Activated CD4-positive, alpha-beta T cell treated with anti-CD3 and anti-CD28 coated beads for 4 hours (primary cell): ENCODE measurements around the gene MAPKAPK2.

Experiments used
- DNase-seq, 2 donors: peaks; one replicate each; pipeline ENCODE4 v3.0.0-alpha.2; 2020

Gene MAPKAPK2

DNA sequence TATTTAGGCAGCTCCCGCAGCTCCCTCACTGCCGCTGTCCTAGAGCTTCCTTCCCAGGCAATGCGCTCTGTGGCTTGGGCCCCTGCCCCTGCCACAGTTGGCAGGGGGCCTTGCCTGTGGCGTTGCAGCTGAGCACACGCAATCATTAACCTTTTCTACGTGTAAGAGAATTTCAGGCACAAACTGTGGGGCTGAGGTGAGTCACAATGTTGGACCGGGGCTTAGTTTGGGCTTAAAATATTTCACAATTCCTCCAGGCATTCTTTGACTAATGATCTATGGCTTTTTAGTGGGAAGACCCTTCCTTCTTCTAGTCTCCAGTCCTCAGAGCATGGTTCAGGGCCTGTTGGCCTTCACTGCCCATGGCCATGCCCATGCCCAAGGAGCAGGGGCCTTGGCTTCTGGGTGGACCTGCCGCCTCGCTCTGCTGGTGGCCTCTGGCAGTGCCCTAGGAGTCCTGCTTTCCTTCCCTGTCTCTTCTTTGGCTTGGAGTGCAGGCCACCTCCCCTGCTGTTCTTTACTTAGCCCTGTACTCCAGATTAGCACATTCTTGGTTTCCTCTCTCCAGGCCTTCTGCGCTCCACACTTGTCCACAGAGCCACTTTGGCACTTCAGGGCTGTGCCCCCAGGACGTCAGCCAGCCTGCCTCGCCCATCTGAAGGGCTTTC is 39.2 kb downstream of the MAPKAPK2 start:
- DNase-seq, result no peak

DNA sequence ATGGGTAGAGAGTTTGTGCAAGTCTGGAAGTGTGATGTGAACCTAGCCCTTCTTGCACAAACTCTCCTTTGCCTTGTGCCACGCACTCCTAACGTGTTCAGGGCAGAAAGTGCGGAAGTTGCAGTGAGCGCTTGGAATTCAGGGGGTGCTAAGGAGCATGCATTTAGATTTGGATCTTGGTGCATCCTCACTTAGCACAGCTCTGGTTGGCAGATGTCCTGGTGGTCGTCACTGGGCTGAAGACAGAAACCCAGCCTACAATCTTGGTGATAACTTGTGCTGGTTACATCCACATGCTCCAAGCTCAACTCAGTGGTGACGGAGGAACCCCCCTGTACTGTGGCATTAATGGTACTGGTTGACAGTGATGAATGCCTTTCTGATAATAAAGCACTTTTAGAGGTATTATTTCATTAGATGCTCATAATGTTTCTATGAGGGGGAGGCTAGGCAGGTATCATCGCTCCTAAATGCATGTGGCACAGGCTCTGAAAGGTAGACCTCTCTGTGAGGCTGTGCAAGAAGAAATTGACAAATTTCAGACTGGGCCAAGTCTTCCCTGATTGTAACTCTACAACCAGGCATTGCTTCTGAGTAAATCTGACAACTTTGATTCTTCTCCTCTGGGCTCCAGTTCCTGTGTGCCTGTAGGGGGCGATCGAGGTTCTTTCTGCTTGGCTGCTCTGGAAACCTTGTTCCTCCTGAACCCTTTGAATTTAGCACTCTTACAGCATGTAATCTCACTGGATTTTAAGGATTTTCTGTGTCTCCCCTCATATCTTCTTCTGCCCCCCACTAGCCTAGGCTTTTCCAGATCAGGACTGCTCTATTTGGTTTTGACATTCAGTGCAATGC is 40.6 kb downstream of the MAPKAPK2 start:
- DNase-seq, result peak; percentile 57 to 65

DNA sequence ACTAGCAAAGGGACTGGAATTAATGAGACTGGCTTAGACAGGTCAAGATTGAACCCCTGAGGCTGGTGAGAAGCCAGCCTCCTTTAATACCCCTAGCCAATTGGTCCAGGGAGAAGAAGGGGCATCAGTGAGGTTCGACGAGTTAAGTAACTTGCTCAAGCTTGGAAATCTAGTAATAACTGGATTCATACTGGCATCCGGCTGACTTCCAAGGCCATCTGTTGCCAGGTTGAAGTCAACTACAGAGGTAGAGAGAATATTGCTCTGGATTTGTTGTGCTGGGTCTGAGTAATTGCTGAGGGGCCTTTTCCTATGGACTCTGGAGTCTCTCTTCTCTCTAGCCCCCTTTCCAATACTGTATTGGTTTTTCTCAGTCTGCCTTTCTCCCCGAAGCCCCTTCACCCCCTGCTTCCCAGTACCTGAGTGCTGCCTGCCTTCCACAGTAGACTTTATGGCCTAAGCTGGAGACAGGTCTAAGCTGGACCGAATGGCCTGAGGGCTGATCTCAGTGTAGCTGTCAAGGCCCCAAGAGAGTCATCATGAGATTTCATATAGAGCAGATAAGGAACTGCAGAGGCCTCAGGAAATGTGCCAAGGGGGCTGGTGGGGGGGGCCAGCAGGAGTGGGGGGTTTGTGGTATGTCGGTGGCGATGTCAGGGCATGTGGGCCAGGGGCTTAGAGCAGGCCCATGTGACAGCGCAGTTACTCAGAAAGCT is 43.4 kb downstream of the MAPKAPK2 start:
- no peak for DNase-seq

DNA sequence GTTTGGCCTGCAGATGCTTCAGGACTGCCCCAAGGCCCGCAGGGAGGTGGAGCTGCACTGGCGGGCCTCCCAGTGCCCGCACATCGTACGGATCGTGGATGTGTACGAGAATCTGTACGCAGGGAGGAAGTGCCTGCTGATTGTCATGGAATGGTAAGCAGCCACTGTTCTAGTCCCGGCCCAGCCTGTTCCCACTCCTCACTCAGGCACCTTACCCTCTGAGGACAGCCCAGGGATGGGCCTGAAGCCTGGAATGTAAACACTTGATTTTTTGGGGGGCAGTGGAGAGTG is 43.9 kb downstream of the MAPKAPK2 start:
- DNase-seq, result no peak

DNA sequence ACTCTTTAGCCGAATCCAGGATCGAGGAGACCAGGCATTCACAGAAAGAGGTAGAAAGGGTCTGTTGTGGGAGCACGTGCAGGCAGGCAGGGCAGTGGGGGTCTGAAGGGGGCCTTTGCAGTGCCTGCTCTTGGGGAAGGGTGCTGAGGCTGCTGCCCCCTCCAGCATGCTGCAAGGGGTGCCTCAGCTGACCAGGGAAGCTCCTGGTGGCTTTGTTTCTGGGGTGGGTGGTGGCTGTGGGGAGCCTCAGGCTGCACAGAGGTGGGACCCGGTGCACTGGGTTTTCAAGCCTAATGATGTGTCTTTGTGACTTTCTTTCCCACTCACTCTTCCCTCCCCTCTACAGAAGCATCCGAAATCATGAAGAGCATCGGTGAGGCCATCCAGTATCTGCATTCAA is 44.3 kb downstream of the MAPKAPK2 start:
- no peak for DNase-seq

DNA sequence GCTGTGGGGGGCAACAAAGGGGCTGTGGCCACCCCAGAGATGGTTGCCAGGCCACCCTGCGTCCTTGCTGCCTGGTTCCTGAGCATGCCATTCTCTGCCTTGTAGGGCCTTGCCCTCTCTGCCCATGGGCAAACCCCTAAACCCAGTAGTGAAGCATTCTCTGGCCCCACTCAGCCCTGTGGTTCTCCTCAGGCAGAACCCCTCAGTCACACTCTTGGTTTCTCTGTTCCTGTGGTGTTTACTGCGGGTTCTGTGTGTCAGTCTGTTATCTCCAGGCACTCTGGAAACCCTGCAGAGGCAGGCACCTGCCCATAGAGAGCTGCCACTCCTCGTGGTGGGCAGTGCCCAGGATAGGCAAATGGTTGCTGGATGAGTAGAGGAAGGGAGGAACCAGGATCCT is 44.8 kb downstream of the MAPKAPK2 start:
- no peak for DNase-seq

DNA sequence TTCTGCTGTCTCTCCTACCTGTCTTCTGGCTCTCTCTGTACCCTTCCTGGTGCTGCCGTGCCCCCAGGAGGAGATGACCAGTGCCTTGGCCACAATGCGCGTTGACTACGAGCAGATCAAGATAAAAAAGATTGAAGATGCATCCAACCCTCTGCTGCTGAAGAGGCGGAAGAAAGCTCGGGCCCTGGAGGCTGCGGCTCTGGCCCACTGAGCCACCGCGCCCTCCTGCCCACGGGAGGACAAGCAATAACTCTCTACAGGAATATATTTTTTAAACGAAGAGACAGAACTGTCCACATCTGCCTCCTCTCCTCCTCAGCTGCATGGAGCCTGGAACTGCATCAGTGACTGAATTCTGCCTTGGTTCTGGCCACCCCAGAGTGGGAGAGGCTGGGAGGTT is 47.8 kb downstream of the MAPKAPK2 start:
- no peak for DNase-seq

DNA sequence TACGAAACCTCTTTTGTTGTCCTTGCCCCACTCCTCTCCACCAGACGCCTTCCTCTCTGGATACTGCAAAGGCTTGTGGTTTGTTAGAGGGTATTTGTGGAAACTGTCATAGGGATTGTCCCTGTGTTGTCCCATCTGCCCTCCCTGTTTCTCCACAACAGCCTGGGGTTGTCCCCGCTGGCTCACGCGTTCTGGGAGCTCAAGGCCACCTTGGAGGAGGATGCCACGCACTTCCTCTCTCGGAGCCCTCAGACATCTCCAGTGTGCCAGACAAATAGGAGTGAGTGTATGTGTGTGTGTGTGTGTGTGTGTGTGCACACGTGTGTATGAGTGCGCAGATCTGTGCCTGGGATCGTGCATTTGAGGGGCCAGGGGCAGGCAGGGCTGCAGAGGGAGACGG is 48.3 kb downstream of the MAPKAPK2 start:
- DNase-seq, result no peak

DNA sequence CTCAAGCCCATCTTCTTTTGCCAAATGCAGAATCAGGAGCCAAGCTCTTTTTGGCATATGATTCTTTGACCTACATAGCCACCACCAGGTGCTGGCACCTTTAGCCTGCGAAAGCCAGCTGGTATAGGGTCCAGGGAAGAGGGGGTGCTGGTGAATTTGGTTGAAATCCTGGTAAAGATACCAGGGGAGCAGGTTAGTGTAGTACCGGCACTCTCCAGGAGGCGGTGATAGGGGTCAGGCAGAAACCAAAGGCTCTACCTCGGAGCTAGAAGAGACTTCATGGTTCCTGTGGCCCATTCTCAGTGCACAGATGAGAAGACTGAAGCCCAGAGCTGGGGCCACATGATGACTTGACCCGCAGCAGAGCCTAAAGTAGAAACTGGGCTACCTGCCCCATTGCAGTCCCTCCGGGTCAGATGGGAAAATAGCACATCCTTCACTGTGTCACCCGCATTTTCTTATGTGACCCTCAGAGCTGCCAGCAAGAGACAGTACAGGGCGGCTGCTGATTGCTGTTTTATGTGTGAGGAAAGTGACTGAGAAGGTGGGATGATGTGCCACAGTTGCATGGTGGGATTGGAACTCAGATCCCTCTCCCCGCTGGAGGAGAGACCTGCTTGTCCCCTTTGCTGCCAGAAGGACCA is 49.9 kb downstream of the MAPKAPK2 start:
- peak; percentile 77 to 89 for DNase-seq

DNA sequence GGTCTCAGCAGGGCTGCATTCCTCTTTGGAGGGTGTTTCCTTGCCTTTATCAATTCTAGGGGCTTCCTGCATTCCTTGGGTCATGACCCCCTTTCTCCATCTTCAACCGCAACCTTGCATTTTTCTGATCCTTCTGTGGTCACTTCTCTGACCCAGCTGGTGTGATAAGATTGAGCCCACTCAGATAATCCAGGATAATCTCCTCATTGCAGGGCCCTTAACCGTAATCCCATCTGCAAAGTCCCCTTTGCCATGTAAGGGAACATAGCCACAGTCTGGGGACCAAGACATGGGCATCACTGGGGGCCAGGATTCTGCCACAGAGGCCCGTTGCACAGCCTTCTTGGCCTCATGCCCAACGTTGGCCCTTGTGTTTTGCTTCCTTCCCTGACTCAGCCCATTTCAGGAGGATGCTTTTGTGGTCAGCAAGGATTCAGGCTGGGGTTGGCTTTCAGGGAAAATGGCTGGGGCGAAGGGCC is 50.9 kb downstream of the MAPKAPK2 start:
- DNase-seq, result no peak

DNA sequence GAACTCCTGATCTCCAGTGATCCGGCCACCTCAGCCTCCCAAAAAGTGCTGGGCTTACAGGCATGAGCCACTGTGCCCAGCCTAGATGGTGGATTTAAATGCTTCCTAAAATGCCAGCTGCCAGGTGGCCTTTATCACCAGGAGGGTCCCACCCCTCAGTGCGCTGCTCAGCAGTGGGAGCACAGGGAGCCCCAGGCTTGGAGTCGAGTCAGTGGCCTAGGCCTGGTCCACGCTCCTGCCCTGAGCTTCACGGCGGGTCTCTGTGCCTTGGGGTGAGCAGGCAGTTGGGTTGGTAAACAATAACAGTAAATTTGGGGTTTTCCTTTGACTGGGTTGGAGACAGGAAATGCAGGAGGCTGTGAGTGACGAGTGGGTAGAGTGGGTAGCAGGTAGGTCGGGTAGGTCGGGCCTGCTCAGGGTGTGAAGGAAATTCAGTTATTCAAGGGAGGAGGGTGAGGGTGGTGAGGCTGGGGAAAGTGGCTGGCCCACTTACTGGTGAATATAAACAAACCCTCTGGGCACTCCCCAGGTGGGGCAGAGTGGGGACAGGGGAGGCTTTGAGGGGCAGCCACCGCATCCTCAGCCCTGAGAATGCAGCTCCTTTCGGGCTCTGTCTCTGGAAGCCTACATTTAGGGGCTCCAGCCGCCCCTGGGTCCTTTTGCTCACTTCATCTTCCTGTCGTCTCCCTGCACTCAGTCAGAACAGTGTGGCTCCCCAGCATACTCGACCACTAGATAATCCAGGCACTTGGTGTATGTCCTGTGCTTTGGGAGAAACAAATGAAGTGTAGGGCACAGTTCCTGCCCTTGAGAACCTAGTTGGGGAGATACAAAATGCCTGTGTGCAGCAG is 52.4 kb downstream of the MAPKAPK2 start:
- peak; percentile 65 to 69 for DNase-seq

DNA sequence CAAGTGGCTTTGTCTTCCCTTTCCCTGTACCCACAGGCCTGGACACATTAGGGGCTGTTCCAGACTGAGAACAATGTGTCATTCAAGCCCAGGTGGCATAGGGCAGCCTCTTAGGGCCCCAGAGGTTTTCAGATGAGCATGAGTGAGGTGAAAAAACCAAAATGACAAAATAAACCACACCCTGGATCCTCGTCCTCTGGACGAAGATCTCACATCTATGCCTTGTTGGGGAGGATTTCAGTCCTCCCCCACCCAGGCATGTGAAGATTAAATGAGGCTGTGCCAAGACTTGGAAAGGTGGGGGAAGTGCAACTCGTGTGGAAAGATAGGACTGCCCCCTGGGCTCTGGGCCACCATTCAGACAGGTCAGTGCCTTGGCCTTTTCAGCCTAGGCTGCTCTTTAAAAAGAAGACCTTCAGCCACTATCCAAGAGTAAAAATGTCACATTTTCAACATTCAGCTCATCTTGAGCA is 53.1 kb downstream of the MAPKAPK2 start:
- no peak for DNase-seq

DNA sequence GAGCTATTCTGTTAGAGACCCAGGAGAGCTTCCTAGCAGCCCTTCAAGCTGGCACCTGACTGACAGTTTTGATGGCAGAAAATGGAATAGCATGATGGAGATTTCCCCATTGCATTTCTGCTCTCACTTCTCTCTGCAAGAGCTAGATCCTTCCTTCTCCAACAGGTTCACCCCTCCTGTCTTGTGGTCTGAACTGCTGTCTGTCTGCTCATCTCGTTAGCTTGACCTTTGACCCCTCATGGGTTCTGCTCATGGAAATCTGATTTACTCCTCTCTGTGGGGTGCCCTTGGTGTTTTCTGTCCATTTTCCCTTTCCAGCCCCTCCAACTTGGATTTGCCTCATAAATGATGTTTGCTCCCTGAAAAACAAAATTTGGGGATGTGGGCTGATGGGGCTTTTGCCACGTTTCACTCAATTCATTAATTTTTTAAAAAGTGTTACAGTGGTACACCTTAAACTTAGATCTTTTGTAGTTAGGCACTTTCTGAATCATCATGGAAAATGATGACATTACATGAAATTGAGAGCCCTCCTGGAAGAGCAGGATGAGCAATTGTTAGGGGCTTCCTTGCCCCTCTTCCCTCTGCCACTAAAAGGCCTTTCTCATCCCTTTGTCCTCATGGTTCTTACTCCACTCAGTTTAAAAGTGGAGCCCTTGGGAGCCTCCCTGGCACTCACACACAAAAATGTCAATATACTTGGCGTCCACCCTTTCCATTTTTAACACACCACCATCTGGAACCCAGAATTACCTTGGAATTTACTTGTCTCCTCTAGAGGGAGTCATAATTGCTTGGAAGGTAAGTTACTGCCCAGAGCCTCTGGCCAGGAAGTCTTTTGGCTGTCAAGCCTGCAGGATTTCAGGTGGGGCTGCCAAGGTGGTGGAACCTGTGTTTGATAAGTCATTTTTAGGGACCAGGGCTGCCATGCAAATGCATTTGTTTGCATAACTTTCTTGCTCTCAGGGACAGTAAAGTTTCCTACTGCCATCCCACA is 54.0 kb downstream of the MAPKAPK2 start:
- no peak for DNase-seq

DNA sequence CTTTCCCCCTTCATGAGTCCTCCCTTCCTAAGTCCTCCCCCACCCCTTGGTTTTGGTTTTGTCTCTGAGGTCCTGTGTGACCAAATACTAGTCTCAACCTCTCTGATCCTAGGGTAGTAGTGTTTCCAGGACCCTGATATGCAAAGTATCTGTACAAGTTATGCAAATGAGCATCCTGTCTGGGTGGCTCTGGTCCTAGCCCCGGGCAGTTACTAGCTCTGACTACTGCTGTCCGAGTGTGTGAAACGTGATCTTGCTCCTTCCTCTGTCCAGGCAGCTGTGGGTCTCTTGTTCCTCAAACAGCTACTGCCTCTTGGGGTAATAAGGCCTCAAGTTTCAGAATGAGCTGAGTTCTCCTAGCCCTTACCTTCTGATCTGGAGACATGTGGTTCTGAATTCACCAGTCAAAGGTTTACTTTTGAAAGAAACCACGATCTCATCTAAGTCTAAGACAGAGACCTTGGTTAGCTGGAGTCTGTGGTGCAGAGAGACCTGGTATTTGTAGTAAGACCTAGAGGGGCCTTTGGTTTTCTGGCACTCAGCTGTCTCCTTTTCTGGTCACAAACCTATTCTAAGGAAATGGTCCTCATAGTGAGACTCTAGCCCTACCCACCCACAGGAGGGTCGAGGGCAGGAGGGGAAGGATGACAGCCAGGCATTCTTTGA is 54.8 kb downstream of the MAPKAPK2 start:
- no peak for DNase-seq

DNA sequence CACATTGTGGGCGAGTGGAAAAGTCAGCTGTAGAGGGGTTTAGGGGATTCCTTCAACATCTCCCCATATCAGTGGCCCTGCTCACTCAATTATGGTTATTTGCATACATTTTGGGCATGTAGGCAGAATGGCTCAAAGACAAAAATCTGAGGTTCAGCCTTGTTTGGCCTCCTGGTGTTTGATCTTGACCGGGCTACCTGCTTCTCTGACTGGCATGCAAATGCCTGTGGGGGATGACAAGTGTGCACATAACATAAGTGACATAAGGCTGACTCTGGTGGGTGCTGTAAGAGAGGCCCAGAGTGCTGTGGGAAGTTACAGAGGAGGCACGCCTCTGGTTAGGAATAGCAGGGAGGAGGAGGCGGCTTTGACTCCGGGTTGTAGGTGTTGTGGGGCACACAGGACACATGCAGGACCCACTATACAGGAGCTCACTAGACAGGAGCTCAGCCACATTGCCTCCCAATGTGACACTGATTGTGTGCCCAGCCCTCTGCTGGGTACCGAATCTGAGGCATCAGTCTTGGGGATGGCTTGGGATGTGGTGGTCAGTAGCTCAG is 56.5 kb downstream of the MAPKAPK2 start:
- DNase-seq, result no peak

DNA sequence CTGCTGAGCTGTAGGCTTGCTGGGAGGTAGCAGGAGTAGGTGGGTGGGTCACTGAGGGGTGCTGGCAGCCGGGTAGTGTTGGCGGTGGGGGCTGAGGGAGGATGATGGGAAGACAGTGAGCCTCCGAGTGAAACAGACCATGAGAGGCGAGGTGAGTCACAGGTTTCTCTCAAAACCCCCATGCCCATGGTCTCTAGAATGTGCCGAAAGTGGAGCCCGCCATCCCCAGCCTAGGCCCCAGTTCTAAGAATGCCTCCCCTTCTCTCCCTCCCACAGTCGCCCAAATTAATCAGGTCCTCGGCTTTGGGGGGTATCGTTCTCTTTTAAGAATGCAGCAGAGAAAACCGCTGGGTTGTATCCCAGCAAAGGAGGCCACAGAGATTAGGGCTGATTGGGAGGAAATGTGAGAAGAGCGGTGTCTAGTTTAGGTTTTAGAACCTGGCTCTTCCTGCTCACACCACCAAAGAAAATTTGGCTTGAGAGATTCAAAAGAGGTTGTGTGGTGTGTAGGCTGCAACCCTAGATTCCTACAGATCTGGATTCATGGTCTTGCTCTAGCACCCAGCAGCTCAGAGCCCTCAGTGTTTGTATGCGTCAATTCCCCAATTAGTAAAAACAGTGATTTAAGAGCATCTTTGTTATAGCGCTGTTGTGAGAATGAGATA is 58.1 kb downstream of the MAPKAPK2 start:
- no peak for DNase-seq

DNA sequence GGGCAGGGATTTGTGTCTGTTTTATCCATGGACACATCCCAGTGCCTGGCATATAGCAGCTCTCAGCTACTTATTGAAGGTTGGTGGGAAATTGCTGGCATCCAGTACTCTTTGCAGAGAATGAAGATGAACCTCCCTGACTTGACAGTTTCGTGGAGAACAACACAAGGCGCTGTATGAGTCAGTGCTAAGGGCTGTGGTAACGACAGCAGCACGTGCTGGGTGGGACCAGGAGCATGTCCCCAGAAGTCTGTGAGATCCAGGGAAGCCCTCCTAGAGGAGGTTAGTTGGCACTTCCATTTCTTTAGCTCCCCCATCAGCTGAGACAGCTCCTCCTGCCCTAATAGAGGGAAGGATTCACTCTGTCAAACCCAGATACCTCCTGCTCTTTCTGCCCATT is 60.0 kb downstream of the MAPKAPK2 start:
- DNase-seq, result no peak

DNA sequence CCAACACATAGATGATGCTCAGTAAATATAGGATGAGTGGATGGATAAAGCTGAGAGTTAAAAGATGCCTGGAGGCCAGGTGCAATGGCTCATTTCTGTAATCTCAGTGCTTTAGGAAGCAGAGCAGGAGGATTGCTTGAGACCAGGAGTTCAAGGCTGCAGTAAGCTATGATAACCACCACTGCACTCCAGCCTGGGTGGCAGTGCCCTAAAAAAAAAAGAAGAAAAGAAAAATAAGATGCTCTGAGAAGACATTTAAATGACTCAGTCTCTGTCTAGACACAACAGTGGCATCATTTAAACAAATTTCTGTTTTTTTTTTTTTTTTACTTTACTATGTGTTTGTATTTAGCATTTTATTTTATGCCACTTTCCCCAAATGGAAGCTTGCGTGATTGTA is 60.6 kb downstream of the MAPKAPK2 start:
- DNase-seq, result no peak

DNA sequence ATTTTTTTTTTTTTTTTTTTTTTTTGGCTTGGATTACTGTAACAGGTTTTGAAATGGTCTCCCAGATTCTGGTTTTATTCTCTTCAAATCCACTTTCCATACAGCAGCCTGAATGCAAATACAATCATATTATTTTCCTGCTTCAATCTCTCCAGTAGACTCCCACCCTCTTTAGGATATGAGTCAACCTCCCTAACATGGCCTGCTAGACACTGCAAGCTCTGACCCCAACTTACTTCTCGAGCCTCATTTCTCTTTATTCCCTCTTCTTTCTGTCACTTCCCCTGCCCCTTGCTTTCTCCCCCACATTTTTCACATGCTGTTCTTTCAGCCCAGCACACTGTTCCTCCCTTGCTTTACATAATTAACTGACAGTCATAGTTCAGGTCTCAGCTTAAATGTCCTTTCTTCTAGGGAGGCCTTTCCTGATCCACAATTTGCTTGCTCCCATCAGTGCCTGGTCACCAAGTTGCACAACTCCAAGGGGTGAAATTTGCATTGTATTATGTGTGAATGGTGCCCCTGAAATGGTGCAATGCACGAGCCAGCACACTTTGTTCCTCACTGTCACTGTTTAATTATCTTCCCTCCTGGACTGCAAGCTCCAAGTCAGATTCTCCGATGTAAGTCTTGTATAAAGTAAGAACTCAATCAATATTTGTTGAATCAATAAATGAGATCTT is 63.8 kb downstream of the MAPKAPK2 start:
- DNase-seq, result no peak
